Activated naive CD4-positive, alpha-beta T cell treated with anti-CD3 and anti-CD28 coated beads for 36 hours (primary cell): ENCODE data around the gene HIVEP2. TPM values are rescaled to one million over a fixed set of nuclear protein-coding genes. Genes with fewer than 3 reads are reported as not detected.

Source experiments
- CTCF ChIA-PET: fragments of 350-600 bp; sonication (Branson Sonifier 250); formaldehyde crosslinking; loops from one replicate; lab custom pipeline; 2021; ENCODE audit warnings: antibody characterized with exemption; lab: Charles Lee
- DNase-seq: peaks from one replicate; pipeline ENCODE4 v3.0.0-alpha.2; 2020
- H3K27ac Mint-ChIP-seq: one replicate; pipeline ENCODE4 v1.8.0; 2021; ENCODE audit warnings: mild to moderate bottlenecking, mixed read lengths
- H3K27me3 Mint-ChIP-seq: one replicate; pipeline ENCODE4 v1.8.0; 2021; ENCODE audit warnings: low read depth, mixed read lengths
- H3K36me3 Mint-ChIP-seq: one replicate; pipeline ENCODE4 v1.8.0; 2021; ENCODE audit warnings: low read depth, mixed read lengths
- H3K4me1 Mint-ChIP-seq: one replicate; pipeline ENCODE4 v1.8.0; 2021; ENCODE audit warnings: low read depth, mixed read lengths
- H3K4me3 Mint-ChIP-seq: one replicate; pipeline ENCODE4 v1.8.0; 2021; ENCODE audit warnings: mild to moderate bottlenecking, moderate library complexity, mixed read lengths
- H3K9me3 Mint-ChIP-seq: one replicate; pipeline ENCODE4 v1.8.0; 2021; ENCODE audit warnings: mixed read lengths
- intact Hi-C: fragments of 100-400 bp; cut with micrococcal nuclease; formaldehyde crosslinking; loops from one replicate; pipeline ENCODE4 v1.15.1; 2023
- total RNA-seq, 2 experiments: library from RNA; stranded (reverse); gene quantifications; one replicate each; pipeline ENCODE4 v1.2.3, GENCODE V29; 2021

HIVEP2 gene
- total RNA-seq, 2 experiments from 2014 or later, result 22.0 to 24.1 TPM

GRCh38 chr6:142804490-142804889 is 140.5 kb downstream of the HIVEP2 start:
- peaks cover 24% of the 10 kb centered on the region for H3K36me3 Mint-ChIP-seq
- DNase-seq, result no peak
- no peak overlapping the region for H3K4me3 Mint-ChIP-seq
- H3K4me1 Mint-ChIP-seq, result peaks cover 95% of the 10 kb centered on the region
- no peaks in the 10 kb centered on the region for H3K27me3 Mint-ChIP-seq
- no peaks in the 10 kb centered on the region for H3K9me3 Mint-ChIP-seq
- CTCF ChIA-PET, result interaction anchor here (0.8 to 2.0 kb wide), 3 partner anchors 13 to 49 kb away, joined by 3 to 8 read pairs (median 3); no protein-coding TSS in a partner anchor
- intact Hi-C loops, result no loop called here
- H3K27ac Mint-ChIP-seq, result peak overlapping the region; percentile 68

- Mint-ChIP-seq H3K27me3 (no peaks in the 10 kb centered on the region), H3K36me3 (peaks cover 22% of the 10 kb centered on the region), H3K4me3 (no peak overlapping the region), H3K4me1 (peaks cover 95% of the 10 kb centered on the region), H3K9me3 (no peaks in the 10 kb centered on the region), H3K27ac (peak overlapping the region; percentile 68)
- intact Hi-C loops, result no loop called here
- no peak for DNase-seq
- CTCF ChIA-PET, result interaction anchor here (0.8 to 1.2 kb wide), 3 partner anchors 9 to 22 kb away, joined by 3 to 6 read pairs (median 4); no protein-coding TSS in a partner anchor
Observed at GRCh38 chr6:142803495-142804058, 141.4 kb downstream of the HIVEP2 start.

DNA sequence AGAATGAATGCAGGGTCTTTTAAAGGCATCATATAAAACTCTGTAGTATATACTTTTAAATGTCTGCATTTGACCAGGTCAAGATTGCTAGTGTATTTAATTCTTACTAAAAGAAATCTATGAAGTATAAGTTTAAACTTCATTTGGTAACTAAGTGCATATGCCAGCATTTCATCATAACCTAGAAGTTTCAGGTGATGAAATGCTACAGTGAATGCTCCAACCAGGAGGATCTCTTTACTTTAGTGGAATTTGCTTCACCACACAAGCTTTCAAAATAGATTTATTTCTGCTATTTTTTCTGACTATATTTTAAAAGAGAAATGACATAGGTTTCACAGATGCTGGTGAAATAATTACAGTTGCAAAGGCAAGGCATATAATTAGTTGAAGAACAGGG is 141.9 kb downstream of the HIVEP2 start:
- Mint-ChIP-seq H3K27ac (peak overlapping the region; percentile 42), H3K27me3 (no peaks in the 10 kb centered on the region), H3K4me1 (peaks cover 95% of the 10 kb centered on the region), H3K4me3 (no peak overlapping the region), H3K36me3 (peaks cover 18% of the 10 kb centered on the region), H3K9me3 (no peaks in the 10 kb centered on the region)
- no peak for DNase-seq
- intact Hi-C loops, result no loop called here
- CTCF ChIA-PET, result interaction anchor here (0.6 to 1.2 kb wide), 6 partner anchors 9 to 256 kb away, joined by 3 to 7 read pairs (median 6); no protein-coding TSS in a partner anchor

GRCh38 chr6:142802124-142802523 is 142.9 kb downstream of the HIVEP2 start:
- intact Hi-C loops, result loop anchor here (1.0 kb wide), 4 partner anchors 17 to 41 kb away; no protein-coding TSS in a partner anchor
- H3K36me3 Mint-ChIP-seq, result peaks cover 15% of the 10 kb centered on the region
- H3K4me1 Mint-ChIP-seq, result peaks cover 94% of the 10 kb centered on the region
- peak; percentile 73 for DNase-seq
- H3K9me3 Mint-ChIP-seq, result no peaks in the 10 kb centered on the region
- CTCF ChIA-PET, result interaction anchor here (0.6 to 1.2 kb wide), 5 partner anchors 10 to 257 kb away, joined by 3 to 7 read pairs (median 6); no protein-coding TSS in a partner anchor
- no peaks in the 10 kb centered on the region for H3K27me3 Mint-ChIP-seq
- no peak overlapping the region for H3K4me3 Mint-ChIP-seq
- peak overlapping the region; percentile 88 for H3K27ac Mint-ChIP-seq

- H3K36me3 Mint-ChIP-seq, result peaks cover 15% of the 10 kb centered on the region
- H3K27me3 Mint-ChIP-seq, result no peaks in the 10 kb centered on the region
- peaks cover 90% of the 10 kb centered on the region for H3K4me1 Mint-ChIP-seq
- DNase-seq, result no peak
- H3K4me3 Mint-ChIP-seq, result no peak overlapping the region
- H3K27ac Mint-ChIP-seq, result no peak overlapping the region
- intact Hi-C loops, result no loop called here
- no peaks in the 10 kb centered on the region for H3K9me3 Mint-ChIP-seq
- CTCF ChIA-PET, result interaction anchor here (0.7 kb wide), 1 partner anchor 227 kb away, joined by 3 read pairs; no protein-coding TSS in a partner anchor
Observed at GRCh38 chr6:142800240-142800639, 144.7 kb downstream of the HIVEP2 start.

DNA sequence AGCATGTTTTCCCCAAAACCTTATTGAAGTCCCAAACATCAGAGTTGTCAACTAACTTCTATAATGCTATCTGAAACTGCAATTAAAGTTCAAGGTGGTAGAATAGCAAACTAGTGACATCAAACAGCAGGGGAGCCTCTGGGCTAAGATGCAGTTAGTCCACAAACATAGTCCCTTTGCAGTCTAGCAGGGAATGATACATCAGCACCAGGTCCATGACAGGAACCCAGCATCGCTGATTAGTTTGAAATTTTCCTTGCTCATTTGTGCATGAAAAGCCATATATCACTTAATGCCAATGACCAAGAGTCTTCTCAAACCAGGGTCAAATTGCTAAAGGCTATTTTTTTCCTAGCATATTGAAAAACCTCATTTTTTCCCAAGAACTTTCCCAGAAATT is 145.3 kb downstream of the HIVEP2 start:
- no peak for DNase-seq
- CTCF ChIA-PET, result no interaction called here
- Mint-ChIP-seq H3K36me3 (peaks cover 17% of the 10 kb centered on the region), H3K4me1 (peaks cover 87% of the 10 kb centered on the region), H3K9me3 (no peaks in the 10 kb centered on the region), H3K27me3 (no peaks in the 10 kb centered on the region), H3K27ac (no peak overlapping the region), H3K4me3 (no peak overlapping the region)
- intact Hi-C loops, result loop anchor here (1.0 kb wide), 1 partner anchor 8 kb away; no protein-coding TSS in a partner anchor

- Mint-ChIP-seq H3K4me1 (peaks cover 74% of the 10 kb centered on the region), H3K9me3 (no peaks in the 10 kb centered on the region), H3K27me3 (no peaks in the 10 kb centered on the region), H3K27ac (no peak overlapping the region), H3K36me3 (peaks cover 19% of the 10 kb centered on the region), H3K4me3 (no peak overlapping the region)
- intact Hi-C loops, result no loop called here
- no peak for DNase-seq
- CTCF ChIA-PET, result interaction anchor here (1.2 kb wide), 1 partner anchor 22 kb away, joined by 4 read pairs; no protein-coding TSS in a partner anchor
Observed at GRCh38 chr6:142797159-142797558, 147.8 kb downstream of the HIVEP2 start.

- H3K27me3 Mint-ChIP-seq, result no peaks in the 10 kb centered on the region
- peaks cover 18% of the 10 kb centered on the region for H3K36me3 Mint-ChIP-seq
- no peak for DNase-seq
- H3K27ac Mint-ChIP-seq, result no peak overlapping the region
- no peak overlapping the region for H3K4me3 Mint-ChIP-seq
- peaks cover 74% of the 10 kb centered on the region for H3K4me1 Mint-ChIP-seq
- intact Hi-C loops, result no loop called here
- no peaks in the 10 kb centered on the region for H3K9me3 Mint-ChIP-seq
- CTCF ChIA-PET, result no interaction called here
Observed at GRCh38 chr6:142796571-142796970, 148.4 kb downstream of the HIVEP2 start.

DNA sequence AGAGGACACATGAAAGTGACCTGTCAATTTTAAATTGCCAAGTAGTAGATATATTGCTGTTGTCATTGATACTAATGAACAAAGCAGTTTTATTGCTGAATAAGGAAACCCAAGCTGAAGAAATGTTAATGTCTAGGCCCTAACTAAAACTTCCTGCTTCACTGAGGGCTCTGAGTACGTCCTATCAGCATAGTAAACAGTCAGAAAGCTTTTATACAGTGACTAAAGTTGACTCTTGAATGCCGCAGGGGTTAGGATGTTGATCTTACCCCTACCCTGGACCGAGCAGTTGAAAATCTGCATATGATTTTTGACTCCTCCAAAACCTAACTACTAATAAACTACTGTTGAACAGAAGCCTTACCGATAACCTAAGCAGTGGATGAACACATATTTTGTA is 149.0 kb downstream of the HIVEP2 start:
- CTCF ChIA-PET, result no interaction called here
- no peak overlapping the region for H3K4me3 Mint-ChIP-seq
- H3K4me1 Mint-ChIP-seq, result peaks cover 73% of the 10 kb centered on the region
- peaks cover 16% of the 10 kb centered on the region for H3K36me3 Mint-ChIP-seq
- no peak for DNase-seq
- no peaks in the 10 kb centered on the region for H3K27me3 Mint-ChIP-seq
- no peaks in the 10 kb centered on the region for H3K9me3 Mint-ChIP-seq
- H3K27ac Mint-ChIP-seq, result peak overlapping the region; percentile 27
- intact Hi-C loops, result no loop called here

DNA sequence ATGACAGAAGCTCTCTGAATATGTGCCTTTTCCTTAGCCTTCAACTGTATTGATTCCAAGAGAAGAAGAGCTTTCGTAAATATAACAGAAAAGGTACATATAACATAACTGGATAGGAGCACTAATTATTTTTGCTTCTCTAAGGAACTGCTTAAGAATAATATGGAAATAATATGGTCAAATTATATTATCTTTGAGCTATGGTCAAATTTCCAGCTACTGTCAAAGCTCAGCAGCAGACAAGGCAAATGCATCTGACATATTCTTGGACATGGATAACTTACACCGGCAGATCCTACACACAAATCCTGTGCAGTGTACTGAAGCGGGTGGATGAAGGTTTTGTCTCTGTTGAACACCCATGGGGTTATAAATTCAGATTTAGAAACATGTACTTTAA is 150.6 kb downstream of the HIVEP2 start:
- H3K4me1 Mint-ChIP-seq, result peaks cover 68% of the 10 kb centered on the region
- peaks cover 20% of the 10 kb centered on the region for H3K36me3 Mint-ChIP-seq
- DNase-seq, result no peak
- H3K4me3 Mint-ChIP-seq, result no peak overlapping the region
- H3K9me3 Mint-ChIP-seq, result no peaks in the 10 kb centered on the region
- H3K27ac Mint-ChIP-seq, result no peak overlapping the region
- no peaks in the 10 kb centered on the region for H3K27me3 Mint-ChIP-seq
- CTCF ChIA-PET, result interaction anchor here (1.2 to 2.0 kb wide), 2 partner anchors 9 to 47 kb away, joined by 4 read pairs; no protein-coding TSS in a partner anchor
- intact Hi-C loops, result no loop called here

- H3K36me3 Mint-ChIP-seq, result peaks cover 21% of the 10 kb centered on the region
- intact Hi-C loops, result no loop called here
- H3K9me3 Mint-ChIP-seq, result no peaks in the 10 kb centered on the region
- no peaks in the 10 kb centered on the region for H3K27me3 Mint-ChIP-seq
- CTCF ChIA-PET, result interaction anchor here (0.7 kb wide), 1 partner anchor 1266 kb away, joined by 3 read pairs; no protein-coding TSS in a partner anchor
- DNase-seq, result no peak
- H3K27ac Mint-ChIP-seq, result no peak overlapping the region
- H3K4me1 Mint-ChIP-seq, result peaks cover 73% of the 10 kb centered on the region
- no peak overlapping the region for H3K4me3 Mint-ChIP-seq
Observed at GRCh38 chr6:142790257-142790656, 154.7 kb downstream of the HIVEP2 start.

- H3K27me3 Mint-ChIP-seq, result no peaks in the 10 kb centered on the region
- H3K4me3 Mint-ChIP-seq, result no peak overlapping the region
- intact Hi-C loops, result loop anchor here (1.0 kb wide), 1 partner anchor 11 kb away; no protein-coding TSS in a partner anchor
- no peak for DNase-seq
- peaks cover 19% of the 10 kb centered on the region for H3K36me3 Mint-ChIP-seq
- peak overlapping the region; percentile 71 for H3K27ac Mint-ChIP-seq
- peaks cover 76% of the 10 kb centered on the region for H3K4me1 Mint-ChIP-seq
- CTCF ChIA-PET, result no interaction called here
- no peaks in the 10 kb centered on the region for H3K9me3 Mint-ChIP-seq
Observed at GRCh38 chr6:142787422-142787821, 157.6 kb downstream of the HIVEP2 start.

GRCh38 chr6:142786476-142786875 is 158.5 kb downstream of the HIVEP2 start:
- CTCF ChIA-PET, result no interaction called here
- Mint-ChIP-seq H3K4me3 (no peak overlapping the region), H3K27ac (peak overlapping the region; percentile 50), H3K27me3 (no peaks in the 10 kb centered on the region), H3K36me3 (peaks cover 14% of the 10 kb centered on the region), H3K9me3 (no peaks in the 10 kb centered on the region), H3K4me1 (peaks cover 74% of the 10 kb centered on the region)
- no peak for DNase-seq
- intact Hi-C loops, result no loop called here
